Measurements from ENCODE around the gene CENPM. TPM values are rescaled to one million over a fixed set of nuclear protein-coding genes. Genes with fewer than 3 reads are reported as not detected.

The CENPM gene
- total and polyA plus RNA-seq, 5 experiments from 2014 or later: 2.1 to 7.2 (median 3.2) TPM

- POLR2A ChIA-PET: no interaction called here
- Mint-ChIP-seq H3K9me3 (no peaks in the 10 kb centered on the region), H3K4me1 (peaks cover 6 to 9% (median 7%) of the 10 kb centered on the region in 4 donors), H3K4me3 (peak overlapping the region; percentile 47 to 80 (median 72)), H3K36me3 (no peaks in the 10 kb centered on the region), H3K27me3 (peaks cover 23 to 64% (median 37%) of the 10 kb centered on the region in 5 donors), H3K27ac (peak overlapping the region in 1 of 10 donors; percentile 74)
- peak in 6 of 10 donors; percentile 21 to 49 (median 32) for DNase-seq
- ATAC-seq: peak; percentile 69 to 83
Observed at GRCh38 chr22:41976070-41976901, 29.3 kb upstream of the CENPM start.

GRCh38 chr22:41975299-41976069 lies 28.5 kb upstream of the CENPM start:
- Mint-ChIP-seq H3K9me3 (no peaks in the 10 kb centered on the region), H3K36me3 (no peaks in the 10 kb centered on the region), H3K4me3 (peak overlapping the region; percentile 47 to 80 (median 72)), H3K4me1 (peaks cover 6 to 9% (median 7%) of the 10 kb centered on the region in 4 donors), H3K27ac (peak overlapping the region in 1 of 10 donors; percentile 74), H3K27me3 (peaks cover 23 to 72% (median 42%) of the 10 kb centered on the region in 5 donors)
- DNase-seq (no peak), ATAC-seq (no peak)
- POLR2A ChIA-PET: no interaction called here

- POLR2A ChIA-PET: no interaction called here
- Mint-ChIP-seq H3K27me3 (peaks cover 23 to 74% (median 42%) of the 10 kb centered on the region in 5 donors), H3K36me3 (no peaks in the 10 kb centered on the region), H3K9me3 (no peaks in the 10 kb centered on the region), H3K4me1 (peaks cover 6 to 9% (median 7%) of the 10 kb centered on the region in 4 donors), H3K27ac (no peak overlapping the region), H3K4me3 (peak overlapping the region in 4 of 10 donors; percentile 4 to 69 (median 28))
- ATAC-seq (no peak), DNase-seq (no peak)
Observed at GRCh38 chr22:41974691-41975290, 27.8 kb upstream of the CENPM start.

- no peaks in the 10 kb centered on the region for H3K36me3 Mint-ChIP-seq
- H3K27me3 Mint-ChIP-seq: peaks cover 20 to 47% (median 26%) of the 10 kb centered on the region in 5 donors
- DNase-seq (no peak), ATAC-seq (no peak)
- H3K9me3 Mint-ChIP-seq: no peaks in the 10 kb centered on the region
- POLR2A ChIA-PET: no interaction called here
- H3K27ac Mint-ChIP-seq: no peak overlapping the region
- peaks cover 5 to 7% (median 7%) of the 10 kb centered on the region in 4 donors for H3K4me1 Mint-ChIP-seq
- H3K4me3 Mint-ChIP-seq: no peak overlapping the region
Observed at GRCh38 chr22:41971431-41971830, 24.5 kb upstream of the CENPM start.

GRCh38 chr22:41970601-41971000 lies 23.6 kb upstream of the CENPM start:
- Mint-ChIP-seq H3K4me1 (peaks cover 0 to 4% (median under 1%) of the 10 kb centered on the region in 4 donors), H3K9me3 (no peaks in the 10 kb centered on the region), H3K4me3 (no peak overlapping the region), H3K27ac (no peak overlapping the region), H3K27me3 (peaks cover 14 to 38% (median 19%) of the 10 kb centered on the region in 5 donors), H3K36me3 (no peaks in the 10 kb centered on the region)
- POLR2A ChIA-PET: no interaction called here
- DNase-seq: no peak
- ATAC-seq: no peak

GRCh38 chr22:41969110-41969646 lies 22.2 kb upstream of the CENPM start, which contains the start of gene SEPTIN3:
Gene SEPTIN3, plus strand, starts transcription at chr22:41969443. Its CDS starts 2,050 bp downstream, at chr22:41971493.
- peak within 1 kb of the TSS in 2 of 10 donors; percentile 48 to 74 for H3K27ac Mint-ChIP-seq
- no peaks in the 10 kb centered on the region for H3K9me3 Mint-ChIP-seq

GRCh38 chr22:41968601-41969000 lies 21.6 kb upstream of the CENPM start:
- Mint-ChIP-seq H3K4me1 (peaks cover 0 to 4% (median 0%) of the 10 kb centered on the region in 4 donors), H3K9me3 (no peaks in the 10 kb centered on the region), H3K27me3 (peaks cover 4 to 30% (median 13%) of the 10 kb centered on the region in 5 donors), H3K4me3 (no peak overlapping the region), H3K27ac (peak overlapping the region in 1 of 10 donors; percentile 48), H3K36me3 (no peaks in the 10 kb centered on the region)
- POLR2A ChIA-PET: no interaction called here
- DNase-seq: no peak
- no peak for ATAC-seq

More at GRCh38 chr22:41969110-41969646, 22.2 kb upstream of the CENPM start, which contains the start of gene SEPTIN3:
- POLR2A ChIA-PET: no interaction called here
- no peak within 1 kb of the TSS for H3K4me3 Mint-ChIP-seq
- DNase-seq (no peak), ATAC-seq (no peak)
- no peaks in the 10 kb centered on the region for H3K36me3 Mint-ChIP-seq
- H3K4me1 Mint-ChIP-seq: peaks cover 0 to 4% (median 0%) of the 10 kb centered on the region in 4 donors
- peaks cover 4 to 30% (median 15%) of the 10 kb centered on the region in 5 donors for H3K27me3 Mint-ChIP-seq

- POLR2A ChIA-PET: interaction anchor here (0.7 to 1.3 kb wide), 2 partner anchors 10 to 278 kb away, joined by 3 to 5 read pairs; partner anchors contain the start of gene SNU13
- Mint-ChIP-seq H3K27me3 (peaks cover 0 to 13% (median 3%) of the 10 kb centered on the region in 5 donors), H3K4me3 (no peak overlapping the region), H3K4me1 (peaks cover 0 to 4% (median 0%) of the 10 kb centered on the region in 4 donors), H3K9me3 (no peaks in the 10 kb centered on the region), H3K36me3 (no peaks in the 10 kb centered on the region), H3K27ac (no peak overlapping the region)
- ATAC-seq: peak; percentile 62 to 71
- DNase-seq: peak in 4 of 10 donors; percentile 27 to 51 (median 35)
Observed at GRCh38 chr22:41966607-41967240, 19.8 kb upstream of the CENPM start.

- POLR2A ChIA-PET: interaction anchor here (0.7 to 1.3 kb wide), 2 partner anchors 9 to 278 kb away, joined by 3 to 5 read pairs; partner anchors contain the start of gene SNU13
- H3K36me3 Mint-ChIP-seq: no peaks in the 10 kb centered on the region
Observed at GRCh38 chr22:41966225-41966606, 19.3 kb upstream of the CENPM start.

GRCh38 chr22:41964112-41964491 lies 17.1 kb upstream of the CENPM start:
- H3K27ac Mint-ChIP-seq: no peak overlapping the region
- H3K27me3 Mint-ChIP-seq: peaks cover 0 to 3% (median 0%) of the 10 kb centered on the region in 5 donors
- POLR2A ChIA-PET: no interaction called here
- H3K4me3 Mint-ChIP-seq: no peak overlapping the region
- no peak for ATAC-seq
- H3K4me1 Mint-ChIP-seq: peaks cover 0 to 4% (median 0%) of the 10 kb centered on the region in 4 donors
- no peaks in the 10 kb centered on the region for H3K9me3 Mint-ChIP-seq
- H3K36me3 Mint-ChIP-seq: no peaks in the 10 kb centered on the region
- no peak for DNase-seq

More at GRCh38 chr22:41966225-41966606, 19.3 kb upstream of the CENPM start:
- Mint-ChIP-seq H3K27me3 (peaks cover 0 to 8% (median 3%) of the 10 kb centered on the region in 5 donors), H3K9me3 (no peaks in the 10 kb centered on the region), H3K4me3 (no peak overlapping the region), H3K4me1 (peaks cover 0 to 4% (median 0%) of the 10 kb centered on the region in 4 donors), H3K27ac (no peak overlapping the region)
- ATAC-seq: no peak
- no peak for DNase-seq

- Mint-ChIP-seq H3K36me3 (no peaks in the 10 kb centered on the region), H3K4me3 (no peak overlapping the region), H3K9me3 (no peaks in the 10 kb centered on the region), H3K27me3 (peaks cover 0 to 3% (median 0%) of the 10 kb centered on the region in 5 donors), H3K27ac (no peak overlapping the region), H3K4me1 (peaks cover 0 to 4% (median 0%) of the 10 kb centered on the region in 4 donors)
- no peak for ATAC-seq
- POLR2A ChIA-PET: no interaction called here
- DNase-seq: no peak
Observed at GRCh38 chr22:41963453-41964111, 16.6 kb upstream of the CENPM start.

All from naive thymus-derived CD8-positive, alpha-beta T cell (primary cell).